Uterus (tissue), 4 donors: ENCODE results near the gene FGFR3. TPM values are rescaled to one million over a fixed set of nuclear protein-coding genes. Genes with fewer than 3 reads are reported as not detected.

ENCODE experiments used
- DNase-seq, 2 donors: peaks; one replicate each; pipeline ENCODE4 v3.0.0-alpha.2; 2019 to 2020
- H3K27ac ChIP-seq, 2 donors: fragments of 200-600 bp; sonication (generic); 1 replicate in 1 of 2; 2 replicates in 1 of 2; pipeline ENCODE4 v1.5.1; 2016 to 2018
- H3K27me3 ChIP-seq, 2 donors: fragments of 200-600 bp; sonication (generic); one replicate each; pipeline ENCODE4 v1.5.1; 2018 to 2019; ENCODE audit warnings: control low read depth in 1 of 2
- H3K36me3 ChIP-seq, 2 donors: fragments of 200-600 bp; sonication (generic); one replicate each; pipeline ENCODE4 v1.5.1; 2019; ENCODE audit warnings: control low read depth in 1 of 2
- H3K4me1 ChIP-seq, 2 donors: fragments of 200-600 bp; sonication (generic); one replicate each; pipeline ENCODE4 v1.5.1; 2018 to 2019; ENCODE audit warnings: control low read depth in 1 of 2
- H3K4me3 ChIP-seq, 2 donors: fragments of 200-600 bp; sonication (generic); 1 replicate in 1 of 2; 2 replicates in 1 of 2; pipeline ENCODE4 v1.5.1; 2018 to 2019; ENCODE audit warnings: mild to moderate bottlenecking in 1 of 2
- H3K9me3 ChIP-seq, 2 donors: fragments of 200-600 bp; sonication (generic); one replicate each; pipeline ENCODE4 v1.5.1; 2019; ENCODE audit warnings: control low read depth in 1 of 2
- POLR2A ChIP-seq, 2 donors: fragments of 450-650 bp; IDR thresholded peaks; one replicate each; pipeline ENCODE4 v1.6.1; 2016; ENCODE audit warnings: antibody characterized with exemption in 2 of 2, mild to moderate bottlenecking in 1 of 2, moderate library complexity in 1 of 2
- intact Hi-C: fragments of 100-400 bp; cut with DNase I; formaldehyde crosslinking; loops from one replicate; pipeline ENCODE4 v1.15.1; 2023; ENCODE audit warnings: low total_unique reads
- total RNA-seq, 4 donors: library from RNA; depleted of rRNA in 3 of 4; stranded (reverse); fragments of >200 nt in 3 of 4; gene quantifications; one replicate each; pipeline versions ENCODE4 v1.1.0 to v1.2.4, GENCODE V29; 2014 to 2023
- TF ChIP-seq, protein P1 (sequence below), 4 experiments: fragments of 200-600 bp in 2 of 4; fragments of 450-650 bp in 2 of 4; sonication (generic) in 2 of 4; IDR thresholded peaks; one replicate each; pipeline ENCODE4 v1.5.1; 2016 to 2019; ENCODE audit warnings: antibody characterized with exemption in 4 of 4, mild to moderate bottlenecking in 2 of 4, moderate library complexity in 1 of 4
- donor health status: DM: yes; HTN: yes; CAD: no.

Gene FGFR3
- total RNA-seq, 4 donors from 2014 or later: 0.29 to 6.4 (median 4.3) TPM

DNA sequence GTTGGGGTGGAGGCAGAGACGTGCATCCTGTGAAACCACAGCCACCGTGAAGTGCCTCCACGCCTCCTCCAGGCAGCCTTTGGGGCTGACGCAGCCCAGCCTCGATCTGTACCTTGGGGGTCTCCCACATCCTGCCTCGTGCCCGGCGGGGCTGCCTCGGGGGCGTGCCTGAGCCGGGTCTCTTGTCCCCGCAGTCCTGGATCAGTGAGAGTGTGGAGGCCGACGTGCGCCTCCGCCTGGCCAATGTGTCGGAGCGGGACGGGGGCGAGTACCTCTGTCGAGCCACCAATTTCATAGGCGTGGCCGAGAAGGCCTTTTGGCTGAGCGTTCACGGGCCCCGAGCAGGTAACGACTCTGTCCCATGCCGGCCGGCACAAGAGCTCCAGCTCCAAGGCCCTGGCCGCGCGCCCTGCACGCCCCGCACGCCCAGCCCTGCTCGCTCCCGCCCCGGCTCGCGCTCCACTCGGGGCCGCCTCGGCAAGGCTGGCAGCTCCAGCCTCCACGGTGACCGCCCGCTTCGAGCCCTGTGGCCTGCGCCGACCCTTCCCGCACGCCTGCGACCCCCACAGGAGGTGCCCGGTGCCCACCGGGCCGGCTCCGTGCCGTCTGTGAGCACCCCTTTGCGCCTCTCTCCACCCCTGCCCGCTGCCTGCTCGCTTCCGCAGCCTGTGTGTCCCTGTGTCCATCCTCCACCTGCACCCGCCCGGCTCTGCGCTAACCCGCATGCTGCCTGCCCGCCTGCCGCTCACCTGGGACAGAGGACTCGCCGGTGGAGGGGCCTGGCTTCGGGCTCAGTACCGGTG is 9.8 kb downstream of the FGFR3 start:
- no peak for TF ChIP-seq POLR2A (IDR thresholded peaks at IDR 0.05)
- TF ChIP-seq, protein P1, sequence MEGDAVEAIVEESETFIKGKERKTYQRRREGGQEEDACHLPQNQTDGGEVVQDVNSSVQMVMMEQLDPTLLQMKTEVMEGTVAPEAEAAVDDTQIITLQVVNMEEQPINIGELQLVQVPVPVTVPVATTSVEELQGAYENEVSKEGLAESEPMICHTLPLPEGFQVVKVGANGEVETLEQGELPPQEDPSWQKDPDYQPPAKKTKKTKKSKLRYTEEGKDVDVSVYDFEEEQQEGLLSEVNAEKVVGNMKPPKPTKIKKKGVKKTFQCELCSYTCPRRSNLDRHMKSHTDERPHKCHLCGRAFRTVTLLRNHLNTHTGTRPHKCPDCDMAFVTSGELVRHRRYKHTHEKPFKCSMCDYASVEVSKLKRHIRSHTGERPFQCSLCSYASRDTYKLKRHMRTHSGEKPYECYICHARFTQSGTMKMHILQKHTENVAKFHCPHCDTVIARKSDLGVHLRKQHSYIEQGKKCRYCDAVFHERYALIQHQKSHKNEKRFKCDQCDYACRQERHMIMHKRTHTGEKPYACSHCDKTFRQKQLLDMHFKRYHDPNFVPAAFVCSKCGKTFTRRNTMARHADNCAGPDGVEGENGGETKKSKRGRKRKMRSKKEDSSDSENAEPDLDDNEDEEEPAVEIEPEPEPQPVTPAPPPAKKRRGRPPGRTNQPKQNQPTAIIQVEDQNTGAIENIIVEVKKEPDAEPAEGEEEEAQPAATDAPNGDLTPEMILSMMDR (IDR thresholded peaks at IDR 0.05): no peak
- DNase-seq: no peak
- no peak overlapping the region for H3K27ac ChIP-seq
- no peaks in the 10 kb centered on the region for H3K9me3 ChIP-seq
- no peak overlapping the region for H3K4me3 ChIP-seq
- intact Hi-C loops: no loop called here
- H3K4me1 ChIP-seq: no peaks in the 10 kb centered on the region
- H3K27me3 ChIP-seq: no peaks in the 10 kb centered on the region
- H3K36me3 ChIP-seq: no peaks in the 10 kb centered on the region

DNA sequence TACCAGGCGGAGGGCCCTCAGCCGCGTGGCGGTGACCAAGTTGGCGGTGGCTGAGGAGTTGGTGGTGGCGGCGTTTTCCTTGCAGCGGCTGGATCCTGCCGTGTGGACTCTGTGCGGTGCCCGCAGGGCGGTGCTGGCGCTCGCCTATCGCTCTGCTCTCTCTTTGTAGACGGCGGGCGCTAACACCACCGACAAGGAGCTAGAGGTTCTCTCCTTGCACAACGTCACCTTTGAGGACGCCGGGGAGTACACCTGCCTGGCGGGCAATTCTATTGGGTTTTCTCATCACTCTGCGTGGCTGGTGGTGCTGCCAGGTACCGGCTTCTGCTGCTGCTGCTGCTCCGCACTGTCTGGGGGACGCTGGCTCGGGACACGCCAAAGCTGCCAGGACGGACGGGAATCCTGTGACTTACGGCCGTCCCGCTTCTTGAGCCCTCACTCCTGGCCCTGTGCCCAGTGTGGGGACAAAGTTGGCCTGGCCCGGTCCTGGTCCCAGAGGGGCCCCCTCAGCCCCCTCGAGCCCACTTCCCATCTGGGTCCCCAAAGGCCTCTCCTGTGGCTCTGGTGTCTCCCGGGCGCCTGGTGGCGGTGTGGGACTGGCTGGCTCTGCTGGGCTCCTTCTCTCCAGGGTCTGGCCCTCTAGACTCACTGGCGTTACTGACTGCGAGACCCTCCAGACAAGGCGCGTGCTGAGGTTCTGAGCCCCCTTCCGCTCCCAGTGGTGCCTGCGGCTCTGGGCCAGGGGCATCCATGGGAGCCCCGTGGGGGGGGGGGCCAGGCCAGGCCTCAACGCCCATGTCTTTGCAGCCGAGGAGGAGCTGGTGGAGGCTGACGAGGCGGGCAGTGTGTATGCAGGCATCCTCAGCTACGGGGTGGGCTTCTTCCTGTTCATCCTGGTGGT is 10.7 kb downstream of the FGFR3 start:
- no peak for DNase-seq
- no peaks in the 10 kb centered on the region for H3K27me3 ChIP-seq

DNA sequence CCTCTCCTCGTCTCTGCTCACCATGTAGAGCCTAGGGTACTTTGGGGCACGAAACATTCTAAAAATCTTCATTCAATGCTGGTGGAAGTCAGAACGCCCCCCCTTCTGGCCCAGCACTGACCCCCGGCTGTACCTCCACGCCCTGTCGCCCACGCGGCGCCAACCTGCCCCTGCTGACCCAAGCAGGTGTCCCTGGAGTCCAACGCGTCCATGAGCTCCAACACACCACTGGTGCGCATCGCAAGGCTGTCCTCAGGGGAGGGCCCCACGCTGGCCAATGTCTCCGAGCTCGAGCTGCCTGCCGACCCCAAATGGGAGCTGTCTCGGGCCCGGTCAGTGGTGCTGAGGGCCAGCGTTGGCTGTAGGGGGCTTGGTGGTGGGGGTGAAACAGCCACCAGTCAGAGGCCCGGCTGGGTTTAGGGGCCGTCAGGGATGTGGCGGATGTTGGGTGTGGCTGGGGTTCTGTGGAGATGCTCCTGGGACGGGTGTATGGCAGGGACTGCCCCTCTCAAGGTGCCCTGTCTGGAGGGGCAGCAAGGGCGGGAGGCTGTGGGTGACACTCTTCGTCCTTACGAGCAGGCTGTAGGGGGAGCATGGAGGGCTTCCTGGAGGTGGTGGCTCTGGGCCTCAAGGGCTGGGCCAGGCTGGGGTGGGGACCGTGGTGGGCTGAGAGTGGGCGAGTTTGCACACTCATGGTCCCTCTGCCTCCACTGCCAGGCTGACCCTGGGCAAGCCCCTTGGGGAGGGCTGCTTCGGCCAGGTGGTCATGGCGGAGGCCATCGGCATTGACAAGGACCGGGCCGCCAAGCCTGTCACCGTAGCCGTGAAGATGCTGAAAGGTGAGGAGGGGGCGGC is 11.8 kb downstream of the FGFR3 start:
- Histone ChIP-seq H3K4me1 (no peaks in the 10 kb centered on the region), H3K36me3 (no peaks in the 10 kb centered on the region), H3K27ac (no peak overlapping the region), H3K9me3 (no peaks in the 10 kb centered on the region), H3K4me3 (no peak overlapping the region), H3K27me3 (no peaks in the 10 kb centered on the region)
- no peak for DNase-seq
- intact Hi-C loops: no loop called here
- TF ChIP-seq, protein P1 (IDR thresholded peaks at IDR 0.05): no peak
- TF ChIP-seq POLR2A (IDR thresholded peaks at IDR 0.05): no peak

More for the DNA sequence above, 10.7 kb downstream of the FGFR3 start:
- Histone ChIP-seq H3K4me1 (no peaks in the 10 kb centered on the region), H3K4me3 (no peak overlapping the region), H3K9me3 (no peaks in the 10 kb centered on the region), H3K27ac (no peak overlapping the region), H3K36me3 (no peaks in the 10 kb centered on the region)
- intact Hi-C loops: no loop called here
- no peak for TF ChIP-seq POLR2A (IDR thresholded peaks at IDR 0.05)
- TF ChIP-seq, protein P1 (IDR thresholded peaks at IDR 0.05): no peak

DNA sequence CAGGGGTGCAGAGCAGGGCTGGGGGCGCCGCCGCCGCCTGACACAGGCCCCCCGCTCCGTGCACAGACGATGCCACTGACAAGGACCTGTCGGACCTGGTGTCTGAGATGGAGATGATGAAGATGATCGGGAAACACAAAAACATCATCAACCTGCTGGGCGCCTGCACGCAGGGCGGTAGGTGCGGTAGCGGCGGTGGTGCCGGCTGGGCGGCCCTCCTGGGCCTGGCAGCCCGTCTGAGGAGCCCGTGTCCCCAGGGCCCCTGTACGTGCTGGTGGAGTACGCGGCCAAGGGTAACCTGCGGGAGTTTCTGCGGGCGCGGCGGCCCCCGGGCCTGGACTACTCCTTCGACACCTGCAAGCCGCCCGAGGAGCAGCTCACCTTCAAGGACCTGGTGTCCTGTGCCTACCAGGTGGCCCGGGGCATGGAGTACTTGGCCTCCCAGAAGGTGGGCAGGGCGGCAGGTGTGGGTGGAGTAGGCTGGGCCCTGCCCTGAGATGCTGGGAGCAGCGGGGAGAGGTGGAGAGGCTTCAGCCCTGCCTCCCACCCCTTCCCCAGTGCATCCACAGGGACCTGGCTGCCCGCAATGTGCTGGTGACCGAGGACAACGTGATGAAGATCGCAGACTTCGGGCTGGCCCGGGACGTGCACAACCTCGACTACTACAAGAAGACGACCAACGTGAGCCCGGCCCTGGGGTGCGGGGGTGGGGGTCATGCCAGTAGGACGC is 12.6 kb downstream of the FGFR3 start:
- intact Hi-C loops: no loop called here
- Histone ChIP-seq H3K4me1 (no peaks in the 10 kb centered on the region), H3K27me3 (no peaks in the 10 kb centered on the region), H3K9me3 (no peaks in the 10 kb centered on the region), H3K36me3 (no peaks in the 10 kb centered on the region), H3K27ac (no peak overlapping the region), H3K4me3 (no peak overlapping the region)
- no peak for DNase-seq
- TF ChIP-seq POLR2A (IDR thresholded peaks at IDR 0.05): no peak
- TF ChIP-seq, protein P1 (IDR thresholded peaks at IDR 0.05): no peak
